ENCODE measurements around the gene HDDC3.

HDDC3 gene

DNA sequence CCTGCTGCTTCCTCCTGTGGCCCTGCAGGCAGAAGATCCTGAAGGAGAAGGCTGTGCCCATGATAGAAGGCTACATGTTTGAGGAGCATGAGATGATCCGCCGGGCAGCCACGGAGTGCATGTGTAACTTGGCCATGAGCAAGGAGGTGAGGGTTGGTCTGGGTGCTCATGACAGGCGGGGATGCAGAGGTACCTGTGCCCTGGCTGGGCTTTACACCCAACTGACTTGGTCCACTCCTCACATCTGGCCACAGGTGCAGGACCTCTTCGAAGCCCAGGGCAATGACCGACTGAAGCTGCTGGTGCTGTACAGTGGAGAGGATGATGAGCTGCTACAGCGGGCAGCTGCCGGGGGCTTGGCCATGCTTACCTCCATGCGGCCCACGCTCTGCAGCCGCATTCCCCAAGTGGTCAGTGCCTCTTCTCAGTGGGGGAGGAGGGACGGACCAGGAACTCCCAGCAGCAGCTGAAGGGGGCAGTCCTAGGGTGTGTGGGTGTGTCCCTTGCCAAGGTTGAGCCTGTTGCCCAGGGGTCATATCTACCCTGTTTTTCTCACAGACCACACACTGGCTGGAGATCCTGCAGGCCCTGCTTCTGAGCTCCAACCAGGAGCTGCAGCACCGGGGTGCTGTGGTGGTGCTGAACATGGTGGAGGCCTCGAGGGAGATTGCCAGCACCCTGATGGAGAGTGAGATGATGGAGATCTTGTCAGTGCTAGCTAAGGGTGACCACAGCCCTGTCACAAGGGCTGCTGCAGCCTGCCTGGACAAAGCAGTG, 20.7 kb upstream of the HDDC3 start:
- Histone ChIP-seq H3K4me3 (ENCODE audit: low read length) (no peak overlapping the region), H3K27me3 (ENCODE audit: control insufficient read depth, insufficient read depth, low read length) (no peaks in the 10 kb centered on the region), H3K4me1 (ENCODE audit: control insufficient read depth, low read depth, low read length) (peaks cover 7% of the 10 kb centered on the region), H3K9ac (ENCODE audit: low read length) (no peak overlapping the region), H3K9me3 (ENCODE audit: control insufficient read depth, low read depth, low read length) (no peaks in the 10 kb centered on the region), H3K27ac (ENCODE audit: low read length) (no peak overlapping the region), H3K36me3 (ENCODE audit: control insufficient read depth, low read depth, low read length) (peaks cover 38% of the 10 kb centered on the region)

- Histone ChIP-seq H3K27ac (ENCODE audit: low read length) (no peak overlapping the region), H3K4me1 (ENCODE audit: control insufficient read depth, low read depth, low read length) (no peaks in the 10 kb centered on the region), H3K27me3 (ENCODE audit: control insufficient read depth, insufficient read depth, low read length) (no peaks in the 10 kb centered on the region), H3K4me3 (ENCODE audit: low read length) (no peak overlapping the region), H3K36me3 (ENCODE audit: control insufficient read depth, low read depth, low read length) (peaks cover 54% of the 10 kb centered on the region), H3K9me3 (ENCODE audit: control insufficient read depth, low read depth, low read length) (no peaks in the 10 kb centered on the region), H3K9ac (ENCODE audit: low read length) (no peak overlapping the region)
These were observed 18.3 kb upstream of the HDDC3 start for GRCh38 chr15:90950676-90951075.

DNA sequence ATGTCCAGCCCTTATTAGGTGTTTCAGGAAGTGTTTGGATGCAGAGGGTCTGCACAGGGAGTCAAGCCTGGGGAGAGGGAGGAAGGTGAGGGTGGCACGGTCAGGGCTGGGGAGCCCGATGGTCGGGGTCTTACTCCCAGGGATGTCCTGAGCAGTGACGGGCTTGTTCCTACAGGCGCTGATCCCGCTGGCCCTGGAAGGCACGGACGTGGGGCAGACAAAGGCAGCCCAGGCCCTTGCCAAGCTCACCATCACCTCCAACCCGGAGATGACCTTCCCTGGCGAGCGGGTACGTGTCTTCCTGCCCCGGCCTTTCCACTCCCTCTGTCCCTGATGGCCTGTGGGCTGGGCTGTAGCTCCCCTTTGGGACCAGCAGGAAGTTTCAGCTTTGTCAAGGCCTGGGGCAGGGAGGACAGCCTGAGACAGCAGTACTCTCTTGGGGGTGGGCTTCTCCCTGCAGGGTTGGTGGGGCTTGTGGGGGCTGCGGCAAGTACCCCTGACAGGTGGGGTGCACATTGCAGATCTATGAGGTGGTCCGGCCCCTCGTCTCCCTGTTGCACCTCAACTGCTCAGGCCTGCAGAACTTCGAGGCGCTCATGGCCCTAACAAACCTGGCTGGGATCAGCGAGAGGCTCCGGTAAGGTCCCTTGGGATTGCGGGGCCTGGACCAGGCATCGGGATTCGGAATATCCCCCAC, 17.8 kb upstream of the HDDC3 start:
- Histone ChIP-seq H3K9me3 (ENCODE audit: control insufficient read depth, low read depth, low read length) (no peaks in the 10 kb centered on the region), H3K27me3 (ENCODE audit: control insufficient read depth, insufficient read depth, low read length) (no peaks in the 10 kb centered on the region), H3K27ac (ENCODE audit: low read length) (no peak overlapping the region), H3K4me1 (ENCODE audit: control insufficient read depth, low read depth, low read length) (no peaks in the 10 kb centered on the region), H3K36me3 (ENCODE audit: control insufficient read depth, low read depth, low read length) (peaks cover 58% of the 10 kb centered on the region), H3K9ac (ENCODE audit: low read length) (no peak overlapping the region), H3K4me3 (ENCODE audit: low read length) (no peak overlapping the region)

DNA sequence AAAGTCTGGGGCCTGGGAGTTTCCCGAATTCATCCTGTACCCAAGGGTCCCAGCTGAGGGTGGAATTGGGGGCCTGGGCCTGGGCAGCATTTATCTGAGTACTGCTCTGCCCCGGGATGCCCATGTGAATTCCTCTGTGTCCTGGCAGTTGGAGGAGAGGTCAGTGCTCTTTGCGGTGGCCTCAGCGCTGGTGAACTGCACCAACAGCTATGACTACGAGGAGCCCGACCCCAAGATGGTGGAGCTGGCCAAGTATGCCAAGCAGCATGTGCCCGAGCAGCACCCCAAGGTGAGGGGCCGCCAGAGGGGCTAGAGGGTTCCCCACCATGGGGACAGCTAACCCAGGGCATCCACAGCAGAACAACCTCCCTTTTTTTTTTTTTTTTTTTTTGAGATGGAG, 16.2 kb upstream of the HDDC3 start:
- no peak overlapping the region for H3K9ac ChIP-seq (ENCODE audit: low read length)
- H3K9me3 ChIP-seq (ENCODE audit: control insufficient read depth, low read depth, low read length), result no peaks in the 10 kb centered on the region
- H3K4me3 ChIP-seq (ENCODE audit: low read length), result no peak overlapping the region
- peaks cover 74% of the 10 kb centered on the region for H3K36me3 ChIP-seq (ENCODE audit: control insufficient read depth, low read depth, low read length)
- H3K27ac ChIP-seq (ENCODE audit: low read length), result no peak overlapping the region
- no peaks in the 10 kb centered on the region for H3K27me3 ChIP-seq (ENCODE audit: control insufficient read depth, insufficient read depth, low read length)
- no peaks in the 10 kb centered on the region for H3K4me1 ChIP-seq (ENCODE audit: control insufficient read depth, low read depth, low read length)

DNA sequence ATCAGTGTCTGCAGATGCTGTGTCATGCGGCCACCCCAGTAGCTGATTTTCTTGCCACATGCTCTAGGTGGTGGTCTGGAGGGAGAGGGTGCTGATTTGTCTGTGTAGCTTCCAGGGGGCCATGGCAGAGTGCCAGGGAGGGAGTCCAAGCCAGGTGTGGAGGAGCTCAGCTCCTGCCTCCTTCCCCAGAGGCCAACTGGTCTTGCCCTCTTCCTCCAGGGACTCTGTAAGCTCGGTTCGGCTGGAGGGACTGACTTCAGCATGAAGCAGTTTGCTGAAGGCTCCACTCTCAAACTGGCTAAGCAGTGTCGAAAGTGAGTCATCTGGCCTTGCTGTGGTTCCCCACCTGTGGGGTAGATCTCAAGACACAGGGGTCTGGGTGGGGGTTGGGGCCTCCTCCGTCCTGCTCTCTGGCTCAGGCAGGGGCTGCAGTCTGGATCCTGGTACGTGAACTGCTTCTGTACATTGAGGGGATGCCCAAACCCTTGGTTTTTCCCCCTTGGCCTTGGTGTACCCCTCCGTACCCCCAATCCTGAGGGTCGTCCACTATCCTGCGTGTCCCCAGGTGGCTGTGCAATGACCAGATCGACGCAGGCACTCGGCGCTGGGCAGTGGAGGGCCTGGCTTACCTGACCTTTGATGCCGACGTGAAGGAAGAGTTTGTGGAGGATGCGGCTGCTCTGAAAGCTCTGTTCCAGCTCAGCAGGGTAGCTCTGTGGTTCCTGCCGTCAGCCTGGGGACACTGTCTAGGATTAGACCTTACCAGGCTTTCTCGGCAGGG, 15.4 kb upstream of the HDDC3 start:
- H3K9ac ChIP-seq (ENCODE audit: low read length), result no peak overlapping the region
- no peaks in the 10 kb centered on the region for H3K9me3 ChIP-seq (ENCODE audit: control insufficient read depth, low read depth, low read length)
- H3K4me1 ChIP-seq (ENCODE audit: control insufficient read depth, low read depth, low read length), result no peaks in the 10 kb centered on the region
- no peak overlapping the region for H3K27ac ChIP-seq (ENCODE audit: low read length)
- no peak overlapping the region for H3K4me3 ChIP-seq (ENCODE audit: low read length)
- H3K36me3 ChIP-seq (ENCODE audit: control insufficient read depth, low read depth, low read length), result peaks cover 76% of the 10 kb centered on the region
- no peaks in the 10 kb centered on the region for H3K27me3 ChIP-seq (ENCODE audit: control insufficient read depth, insufficient read depth, low read length)

DNA sequence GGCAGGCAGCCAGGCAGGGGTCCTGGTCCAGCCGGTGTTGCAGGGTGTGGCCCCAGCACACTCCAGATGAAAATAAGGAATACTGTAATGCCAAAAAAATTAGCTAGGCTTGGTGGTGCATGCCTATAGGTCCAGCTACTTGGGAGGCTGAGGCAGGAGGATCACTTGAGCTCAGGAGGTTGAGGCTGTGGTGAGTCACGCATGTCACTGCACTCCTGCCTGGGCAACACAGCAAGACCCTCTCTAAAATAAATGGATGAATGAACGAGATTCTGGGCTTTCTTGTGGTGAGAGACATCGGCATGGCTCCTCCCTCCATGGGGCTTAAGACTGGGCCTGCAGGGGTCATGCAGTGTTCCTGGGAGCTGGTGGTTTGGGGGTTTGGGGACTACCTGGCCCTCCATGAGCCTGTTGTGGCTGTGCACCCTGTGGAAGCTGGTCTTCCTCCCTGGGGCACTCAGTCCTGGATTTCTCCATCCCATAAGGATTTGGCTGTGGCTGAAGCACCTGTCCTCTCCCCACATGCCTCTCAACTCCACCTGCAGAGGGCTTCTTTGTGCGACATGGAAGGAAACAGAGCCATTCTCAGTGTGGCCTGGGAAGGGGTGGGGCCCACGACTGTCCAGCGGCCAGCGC, 14.7 kb upstream of the HDDC3 start:
- H3K36me3 ChIP-seq (ENCODE audit: control insufficient read depth, low read depth, low read length), result peaks cover 81% of the 10 kb centered on the region
- H3K27me3 ChIP-seq (ENCODE audit: control insufficient read depth, insufficient read depth, low read length), result no peaks in the 10 kb centered on the region
- no peak overlapping the region for H3K27ac ChIP-seq (ENCODE audit: low read length)
- no peak overlapping the region for H3K9ac ChIP-seq (ENCODE audit: low read length)
- no peaks in the 10 kb centered on the region for H3K4me1 ChIP-seq (ENCODE audit: control insufficient read depth, low read depth, low read length)
- no peak overlapping the region for H3K4me3 ChIP-seq (ENCODE audit: low read length)
- no peaks in the 10 kb centered on the region for H3K9me3 ChIP-seq (ENCODE audit: control insufficient read depth, low read depth, low read length)

DNA sequence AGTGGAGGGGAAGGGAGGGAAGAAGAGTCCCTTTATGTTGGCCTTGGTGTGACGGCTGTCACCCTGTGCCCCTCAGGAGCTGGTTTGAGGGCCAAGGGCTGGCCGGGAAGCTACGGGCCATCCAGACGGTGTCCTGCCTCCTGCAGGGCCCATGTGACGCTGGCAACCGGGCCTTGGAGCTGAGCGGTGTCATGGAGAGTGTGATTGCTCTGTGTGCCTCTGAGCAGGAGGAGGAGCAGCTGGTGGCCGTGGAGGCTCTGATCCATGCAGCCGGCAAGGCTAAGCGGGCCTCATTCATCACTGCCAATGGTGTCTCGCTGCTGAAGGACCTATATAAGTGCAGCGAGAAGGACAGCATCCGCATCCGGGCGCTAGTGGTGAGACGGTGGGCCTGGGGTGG, 14.2 kb upstream of the HDDC3 start:
- Histone ChIP-seq H3K9me3 (ENCODE audit: control insufficient read depth, low read depth, low read length) (no peaks in the 10 kb centered on the region), H3K4me3 (ENCODE audit: low read length) (no peak overlapping the region), H3K4me1 (ENCODE audit: control insufficient read depth, low read depth, low read length) (no peaks in the 10 kb centered on the region), H3K36me3 (ENCODE audit: control insufficient read depth, low read depth, low read length) (peaks cover 78% of the 10 kb centered on the region), H3K9ac (ENCODE audit: low read length) (no peak overlapping the region), H3K27me3 (ENCODE audit: control insufficient read depth, insufficient read depth, low read length) (no peaks in the 10 kb centered on the region), H3K27ac (ENCODE audit: low read length) (no peak overlapping the region)

- Histone ChIP-seq H3K27me3 (ENCODE audit: control insufficient read depth, insufficient read depth, low read length) (no peaks in the 10 kb centered on the region), H3K9ac (ENCODE audit: low read length) (no peak overlapping the region), H3K4me3 (ENCODE audit: low read length) (no peak overlapping the region), H3K36me3 (ENCODE audit: control insufficient read depth, low read depth, low read length) (peaks cover 76% of the 10 kb centered on the region), H3K4me1 (ENCODE audit: control insufficient read depth, low read depth, low read length) (no peaks in the 10 kb centered on the region), H3K9me3 (ENCODE audit: control insufficient read depth, low read depth, low read length) (no peaks in the 10 kb centered on the region), H3K27ac (ENCODE audit: low read length) (no peak overlapping the region)
These were observed 12.7 kb upstream of the HDDC3 start for GRCh38 chr15:90945091-90945490.

DNA sequence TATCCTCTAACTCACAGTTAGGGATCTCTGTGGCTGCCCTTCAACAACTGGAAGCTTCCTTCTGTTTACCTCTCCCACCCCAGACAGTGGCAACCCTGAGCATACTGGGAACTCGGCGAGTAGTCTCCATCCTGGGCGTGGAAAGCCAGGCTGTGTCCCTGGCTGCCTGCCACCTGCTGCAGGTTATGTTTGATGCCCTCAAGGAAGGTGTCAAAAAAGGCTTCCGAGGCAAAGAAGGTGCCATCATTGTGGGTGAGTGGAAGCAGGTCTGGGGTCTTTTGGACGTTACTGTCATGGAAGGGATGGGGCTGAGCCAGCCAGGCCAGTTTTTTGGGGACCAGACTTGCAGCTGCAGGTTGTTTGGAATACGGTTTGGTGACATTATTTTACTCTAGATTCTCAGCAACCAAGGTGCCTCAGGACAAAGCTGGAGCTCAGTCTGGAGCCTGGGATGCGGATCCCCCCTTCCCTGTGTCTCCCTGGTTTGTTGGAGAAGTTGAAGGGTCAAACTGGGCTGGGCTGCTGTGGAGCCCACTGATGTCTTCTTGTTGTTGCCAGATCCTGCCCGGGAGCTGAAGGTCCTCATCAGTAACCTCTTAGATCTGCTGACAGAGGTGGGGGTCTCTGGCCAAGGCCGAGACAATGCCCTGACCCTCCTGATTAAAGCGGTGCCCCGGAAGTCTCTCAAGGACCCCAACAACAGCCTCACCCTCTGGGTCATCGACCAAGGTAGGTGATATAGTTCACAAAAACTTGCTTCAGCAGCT, 10.2 kb upstream of the HDDC3 start:
- no peaks in the 10 kb centered on the region for H3K4me1 ChIP-seq (ENCODE audit: control insufficient read depth, low read depth, low read length)
- peaks cover 67% of the 10 kb centered on the region for H3K36me3 ChIP-seq (ENCODE audit: control insufficient read depth, low read depth, low read length)
- no peak overlapping the region for H3K9ac ChIP-seq (ENCODE audit: low read length)
- H3K27ac ChIP-seq (ENCODE audit: low read length), result no peak overlapping the region
- no peak overlapping the region for H3K4me3 ChIP-seq (ENCODE audit: low read length)
- no peaks in the 10 kb centered on the region for H3K27me3 ChIP-seq (ENCODE audit: control insufficient read depth, insufficient read depth, low read length)
- H3K9me3 ChIP-seq (ENCODE audit: control insufficient read depth, low read depth, low read length), result no peaks in the 10 kb centered on the region

DNA sequence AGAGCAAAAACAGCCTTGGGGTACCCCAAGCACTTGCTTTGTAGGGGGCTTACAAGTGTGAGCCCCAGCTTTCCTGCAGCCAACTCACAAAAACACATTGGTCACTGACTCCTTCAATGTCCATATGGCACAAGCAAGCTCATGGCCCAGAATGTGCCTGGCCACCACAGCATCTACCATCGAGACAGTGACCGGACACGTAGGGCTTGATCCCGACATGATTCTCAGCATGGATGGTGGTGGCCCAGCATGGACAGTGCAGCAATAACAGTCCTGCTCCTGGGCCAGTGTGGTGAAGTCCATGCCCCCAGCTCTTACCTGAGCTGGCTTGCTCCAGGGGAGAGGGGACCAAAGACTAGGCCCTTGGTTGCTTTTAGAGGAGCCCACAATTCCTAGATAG, 8.7 kb upstream of the HDDC3 start:
- H3K27ac ChIP-seq (ENCODE audit: low read length), result no peak overlapping the region
- H3K4me3 ChIP-seq (ENCODE audit: low read length), result no peak overlapping the region
- H3K9me3 ChIP-seq (ENCODE audit: control insufficient read depth, low read depth, low read length), result no peaks in the 10 kb centered on the region
- H3K36me3 ChIP-seq (ENCODE audit: control insufficient read depth, low read depth, low read length), result peaks cover 56% of the 10 kb centered on the region
- H3K4me1 ChIP-seq (ENCODE audit: control insufficient read depth, low read depth, low read length), result peaks cover 6% of the 10 kb centered on the region
- no peaks in the 10 kb centered on the region for H3K27me3 ChIP-seq (ENCODE audit: control insufficient read depth, insufficient read depth, low read length)
- H3K9ac ChIP-seq (ENCODE audit: low read length), result no peak overlapping the region

- Histone ChIP-seq H3K9ac (ENCODE audit: low read length) (no peak overlapping the region), H3K4me3 (ENCODE audit: low read length) (no peak overlapping the region), H3K9me3 (ENCODE audit: control insufficient read depth, low read depth, low read length) (no peaks in the 10 kb centered on the region), H3K27ac (ENCODE audit: low read length) (no peak overlapping the region), H3K36me3 (ENCODE audit: control insufficient read depth, low read depth, low read length) (peaks cover 48% of the 10 kb centered on the region), H3K27me3 (ENCODE audit: control insufficient read depth, insufficient read depth, low read length) (no peaks in the 10 kb centered on the region), H3K4me1 (ENCODE audit: control insufficient read depth, low read depth, low read length) (peaks cover 8% of the 10 kb centered on the region)
These were observed 7.4 kb upstream of the HDDC3 start for GRCh38 chr15:90939756-90940155.

Measured in iPS-18a (cell line).